Bronchial epithelial cell (primary cell): ENCODE measurements around the gene MRPL44. TPM values are rescaled to one million over a fixed set of nuclear protein-coding genes. Genes with fewer than 3 reads are reported as not detected.
"Not testable (repeated sequence)": the region's sequence is repeated elsewhere in the genome, so short reads cannot be mapped to it uniquely, and the experiment has no call there.

ENCODE experiments used
- DNase-seq: peaks from one replicate; pipeline ENCODE4 v3.0.0-alpha.2; 2010; ENCODE audit warnings: low read depth
- FAIRE-seq: peaks from 2 replicates; lab custom pipeline; 2011; peaks lifted over from hg19 to GRCh38; lab: Jason Lieb, UNC
- H3K27me3 ChIP-seq: 2 replicates; pipeline ENCODE4 v1.5.1; 2011; ENCODE audit warnings: low read length; ENCODE audit not compliant: control insufficient read depth, insufficient read depth
- H3K36me3 ChIP-seq: 2 replicates; pipeline ENCODE4 v1.5.1; 2011; ENCODE audit warnings: low read length; ENCODE audit not compliant: control insufficient read depth, insufficient read depth
- H3K4me3 ChIP-seq: 2 replicates; pipeline ENCODE4 v1.5.1; 2011; ENCODE audit warnings: mild to moderate bottlenecking, low read depth, low read length, control low read depth
- total RNA-seq: library from RNA; depleted of rRNA; stranded (reverse); fragments of >200 nt; gene quantifications from 2 replicates; pipeline ENCODE4 v1.2.1, GENCODE V29; 2014
- TF ChIP-seq, protein P1 (sequence below): IDR thresholded peaks from 2 replicates; pipeline ENCODE4 v1.5.1; 2011; ENCODE audit warnings: mild to moderate bottlenecking, moderate library complexity, low read length, control low read depth, inconsistent platforms; ENCODE audit not compliant: insufficient read depth, severe bottlenecking

Gene MRPL44
- total RNA-seq, 1 donor from 2014 or later = 32.9 TPM

DNA sequence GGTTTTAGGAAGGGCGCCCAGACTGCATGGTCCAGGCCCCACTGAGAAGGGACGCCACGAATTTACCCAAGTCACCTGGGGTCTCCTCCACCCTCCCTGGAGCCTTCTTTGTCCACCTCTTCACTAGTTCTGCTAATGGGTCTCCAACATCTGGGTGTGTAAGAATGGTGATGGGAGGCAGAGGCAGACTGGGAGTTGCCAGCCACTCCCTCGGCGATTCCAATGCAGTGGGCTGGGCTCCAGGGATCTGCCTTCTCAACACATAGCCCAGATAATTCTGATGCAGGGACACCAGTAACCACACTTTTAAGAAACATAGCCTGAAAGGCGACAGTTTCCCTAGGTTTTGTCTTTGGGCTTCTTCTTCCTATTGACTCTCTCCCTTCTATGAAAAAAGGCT is 39.1 kb downstream of the MRPL44 start:
- Histone ChIP-seq H3K4me3 (no peak overlapping the region), H3K36me3 (peaks cover 8% of the 10 kb centered on the region), H3K27me3 (no peaks in the 10 kb centered on the region)
- TF ChIP-seq, protein P1, sequence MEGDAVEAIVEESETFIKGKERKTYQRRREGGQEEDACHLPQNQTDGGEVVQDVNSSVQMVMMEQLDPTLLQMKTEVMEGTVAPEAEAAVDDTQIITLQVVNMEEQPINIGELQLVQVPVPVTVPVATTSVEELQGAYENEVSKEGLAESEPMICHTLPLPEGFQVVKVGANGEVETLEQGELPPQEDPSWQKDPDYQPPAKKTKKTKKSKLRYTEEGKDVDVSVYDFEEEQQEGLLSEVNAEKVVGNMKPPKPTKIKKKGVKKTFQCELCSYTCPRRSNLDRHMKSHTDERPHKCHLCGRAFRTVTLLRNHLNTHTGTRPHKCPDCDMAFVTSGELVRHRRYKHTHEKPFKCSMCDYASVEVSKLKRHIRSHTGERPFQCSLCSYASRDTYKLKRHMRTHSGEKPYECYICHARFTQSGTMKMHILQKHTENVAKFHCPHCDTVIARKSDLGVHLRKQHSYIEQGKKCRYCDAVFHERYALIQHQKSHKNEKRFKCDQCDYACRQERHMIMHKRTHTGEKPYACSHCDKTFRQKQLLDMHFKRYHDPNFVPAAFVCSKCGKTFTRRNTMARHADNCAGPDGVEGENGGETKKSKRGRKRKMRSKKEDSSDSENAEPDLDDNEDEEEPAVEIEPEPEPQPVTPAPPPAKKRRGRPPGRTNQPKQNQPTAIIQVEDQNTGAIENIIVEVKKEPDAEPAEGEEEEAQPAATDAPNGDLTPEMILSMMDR = no peak
- DNase-seq (no peak), FAIRE-seq (no peak)

DNA sequence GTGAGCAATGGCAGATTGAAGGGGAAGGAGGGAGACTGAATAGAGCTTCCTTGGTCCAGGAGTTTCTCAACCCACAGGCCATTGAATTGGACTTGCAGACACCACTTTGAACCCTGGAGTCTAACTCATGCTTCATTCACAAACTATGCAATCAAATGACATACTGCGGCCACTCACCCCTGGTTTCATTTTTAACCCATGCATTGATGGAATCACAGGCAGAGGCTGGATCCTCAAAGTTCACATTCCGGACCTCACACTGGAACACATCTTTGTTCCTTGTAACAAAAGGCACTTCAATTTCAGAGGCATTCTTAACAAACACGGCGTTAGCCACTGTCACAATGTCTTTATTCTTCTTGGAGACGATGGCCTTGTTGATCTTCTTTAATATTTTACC is 40.7 kb downstream of the MRPL44 start:
- FAIRE-seq (no peak), DNase-seq (no peak)
- Histone ChIP-seq H3K36me3 (peaks cover 9% of the 10 kb centered on the region), H3K27me3 (no peaks in the 10 kb centered on the region), H3K4me3 (no peak overlapping the region)
- TF ChIP-seq, protein P1 = no peak

DNA sequence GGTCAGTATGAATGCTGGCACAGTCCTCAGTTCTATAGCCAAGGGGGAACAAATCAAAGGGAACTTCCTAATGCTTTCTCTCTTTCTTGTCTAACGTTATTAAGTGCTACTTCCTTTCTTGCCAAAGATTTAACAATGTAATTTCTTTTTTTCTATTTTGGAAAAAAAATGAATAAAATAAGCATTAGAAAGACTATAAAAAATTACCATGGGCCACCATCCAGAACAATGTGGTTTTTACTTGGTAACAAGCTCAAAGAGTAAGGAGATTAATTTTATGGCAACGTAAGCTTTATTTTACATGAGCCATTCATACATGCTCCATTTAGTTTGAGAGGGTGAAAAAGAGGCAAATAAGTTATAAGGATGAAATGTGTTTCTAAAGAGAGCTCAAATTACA is 41.7 kb downstream of the MRPL44 start:
- DNase-seq = no peak
- Histone ChIP-seq H3K36me3 (peaks cover 9% of the 10 kb centered on the region), H3K4me3 (no peak overlapping the region), H3K27me3 (no peaks in the 10 kb centered on the region)
- FAIRE-seq = no peak
- TF ChIP-seq, protein P1 = no peak

DNA sequence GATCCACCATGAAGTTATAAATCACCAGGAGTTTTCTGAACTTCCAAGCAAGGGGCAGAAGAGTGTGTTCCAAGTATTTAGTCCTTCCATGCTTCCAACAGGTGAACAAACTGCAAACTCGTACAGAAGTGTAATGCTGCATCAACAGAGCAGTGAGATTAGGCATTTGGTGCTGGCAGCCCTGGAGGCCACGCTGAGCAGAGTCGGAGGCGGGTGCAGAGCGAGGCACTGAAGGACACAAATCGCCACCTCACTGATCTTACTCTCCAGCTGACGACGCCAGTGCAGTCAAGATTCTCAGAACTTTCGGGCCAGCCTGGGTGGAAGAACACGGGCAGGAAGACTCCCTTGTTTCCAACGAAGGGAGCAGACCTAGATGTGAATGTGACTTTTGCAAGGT is 42.6 kb downstream of the MRPL44 start:
- Histone ChIP-seq H3K36me3 (peaks cover 9% of the 10 kb centered on the region), H3K27me3 (no peaks in the 10 kb centered on the region), H3K4me3 (no peak overlapping the region)
- DNase-seq (no peak), FAIRE-seq (no peak)
- TF ChIP-seq, protein P1 = no peak

DNA sequence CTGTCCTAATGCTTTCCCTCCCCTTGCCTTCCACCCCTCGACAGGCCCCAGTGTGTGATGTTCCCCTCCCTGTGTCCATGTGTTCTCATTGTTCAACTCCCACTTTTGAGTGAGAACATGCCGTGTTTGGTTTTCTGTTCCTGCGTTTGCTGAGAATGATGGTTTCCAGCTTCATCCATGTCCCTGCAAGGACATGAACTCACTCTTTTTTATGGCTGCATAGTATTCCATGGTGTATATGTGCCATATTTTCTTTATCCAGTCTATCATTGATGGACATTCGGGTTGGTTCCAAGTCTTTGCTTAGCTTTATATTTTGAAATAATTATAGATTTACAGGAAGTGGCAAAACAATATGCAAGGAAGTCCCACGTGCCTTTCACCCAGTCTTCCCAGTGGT is 43.4 kb downstream of the MRPL44 start:
- H3K36me3 ChIP-seq, H3K27me3 ChIP-seq, DNase-seq, H3K4me3 ChIP-seq, FAIRE-seq: not testable (repeated sequence)

DNA sequence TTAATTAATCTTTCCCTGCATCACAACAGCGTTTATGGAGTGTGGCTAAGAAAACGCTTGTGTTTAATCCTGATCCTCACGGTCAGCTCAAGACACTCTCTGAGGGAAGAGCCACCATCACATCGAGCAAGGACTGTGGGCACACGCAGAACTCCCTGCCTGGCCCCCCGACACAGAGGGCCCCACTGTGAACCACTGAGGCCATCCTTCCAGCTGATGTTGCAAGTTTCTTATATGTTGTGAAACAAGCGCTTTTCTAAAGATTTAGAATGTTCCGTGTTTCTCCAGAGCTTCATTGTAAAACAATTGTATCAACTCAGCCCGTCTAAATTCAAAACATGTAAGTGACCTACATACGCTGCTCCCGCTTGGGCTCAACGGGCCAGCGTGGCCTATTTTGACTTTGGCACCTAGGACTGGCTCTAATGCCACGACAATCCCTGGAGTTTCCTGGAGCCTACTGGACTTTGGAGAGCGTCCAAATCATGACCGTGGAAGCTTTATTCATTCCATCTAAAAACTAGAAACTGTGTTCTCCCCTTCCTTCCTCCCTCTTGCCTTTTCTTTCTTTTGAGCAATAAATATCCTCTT is 46.9 kb downstream of the MRPL44 start:
- Histone ChIP-seq H3K27me3 (no peaks in the 10 kb centered on the region), H3K36me3 (peaks cover 7% of the 10 kb centered on the region), H3K4me3 (no peak overlapping the region)
- FAIRE-seq (no peak), DNase-seq (no peak)
- TF ChIP-seq, protein P1 = no peak
